ENCODE data around the gene CCDC85A. TPM values are rescaled to one million over a fixed set of nuclear protein-coding genes. Genes with fewer than 3 reads are reported as not detected.

The CCDC85A gene
- total RNA-seq, 1 experiment from 2014 or later = 1.1 TPM

- H3K9me3 ChIP-seq (ENCODE audit: low read length) = no peaks in the 10 kb centered on the region
- H3K4me1 ChIP-seq (ENCODE audit: insufficient read depth, low read length) = no peaks in the 10 kb centered on the region
- no peaks in the 10 kb centered on the region for H3K36me3 ChIP-seq (ENCODE audit: low read depth, low read length)
- H4K20me1 ChIP-seq (ENCODE audit: low read length) = no peaks in the 10 kb centered on the region
- H3K4me3 ChIP-seq (ENCODE audit: low read length) = no peak overlapping the region
- H3K9me2 ChIP-seq (replicated peaks; ENCODE audit: low read length) = no peaks in the 10 kb centered on the region
- no TSS peak for BruUV-seq (replicated peaks)
- intact Hi-C loops (cut with micrococcal nuclease) = no loop called here
- no peak overlapping the region for H2AFZ ChIP-seq (ENCODE audit: low read length)
- H3F3A ChIP-seq (ENCODE audit: low read length, unreplicated experiment) = no peaks in the 10 kb centered on the region
- H3K27me3 ChIP-seq (ENCODE audit: low read length) = peaks cover 53% of the 10 kb centered on the region
- TF ChIP-seq EZH2phosphoT487 (IDR thresholded peaks at IDR 0.05; ENCODE audit: borderline replicate concordance, low read length) = no peak
- no peak for TF ChIP-seq CTCF (conservative IDR thresholded peaks at IDR 0.05; ENCODE audit: low read depth, low read length)
- no peak for TF ChIP-seq EZH2 (IDR thresholded peaks at IDR 0.05; ENCODE audit: low read length, unreplicated experiment)
- no peak overlapping the region for H3K9ac ChIP-seq (ENCODE audit: low read length)
- H3K79me2 ChIP-seq (ENCODE audit: low read length) = no peaks in the 10 kb centered on the region
- ATAC-seq (no peak), DNase-seq (no peak)
- ChIA-PET POLR2A (ENCODE audit: unreplicated experiment) (no interaction called here), CTCF (no interaction called here)
- no peak overlapping the region for H3K4me2 ChIP-seq (ENCODE audit: low read length)
- H3K27ac ChIP-seq (ENCODE audit: low read length) = no peak overlapping the region
Measured at GRCh38 chr2:56299171-56299691, 115.4 kb downstream of the CCDC85A start.

- Histone ChIP-seq H3K36me3 (ENCODE audit: low read depth, low read length) (no peaks in the 10 kb centered on the region), H3F3A (ENCODE audit: low read length, unreplicated experiment) (no peaks in the 10 kb centered on the region), H3K27ac (ENCODE audit: low read length) (no peak overlapping the region), H3K4me3 (ENCODE audit: low read length) (no peak overlapping the region), H3K79me2 (ENCODE audit: low read length) (no peaks in the 10 kb centered on the region), H3K9me3 (ENCODE audit: low read length) (no peaks in the 10 kb centered on the region), H3K27me3 (ENCODE audit: low read length) (peaks cover 36% of the 10 kb centered on the region), H3K4me1 (ENCODE audit: insufficient read depth, low read length) (no peaks in the 10 kb centered on the region), H3K9me2 (replicated peaks; ENCODE audit: low read length) (no peaks in the 10 kb centered on the region), H3K9ac (ENCODE audit: low read length) (no peak overlapping the region), H3K4me2 (ENCODE audit: low read length) (no peak overlapping the region), H2AFZ (ENCODE audit: low read length) (no peak overlapping the region), H4K20me1 (ENCODE audit: low read length) (no peaks in the 10 kb centered on the region)
- POLR2A ChIA-PET (ENCODE audit: unreplicated experiment) = no interaction called here
- intact Hi-C loops (cut with micrococcal nuclease) = no loop called here
- DNase-seq = no peak
- TF ChIP-seq CTCF (conservative IDR thresholded peaks at IDR 0.05; ENCODE audit: low read depth, low read length) (no peak), EZH2 (IDR thresholded peaks at IDR 0.05; ENCODE audit: low read length, unreplicated experiment) (no peak), EZH2phosphoT487 (IDR thresholded peaks at IDR 0.05; ENCODE audit: borderline replicate concordance, low read length) (no peak)
- ATAC-seq = no peak
- CTCF ChIA-PET = no interaction called here
- no TSS peak for BruUV-seq (replicated peaks)
Measured at GRCh38 chr2:56309626-56310170, 125.9 kb downstream of the CCDC85A start.

- Histone ChIP-seq H3F3A (ENCODE audit: low read length, unreplicated experiment) (no peaks in the 10 kb centered on the region), H3K27me3 (ENCODE audit: low read length) (peaks cover 31% of the 10 kb centered on the region), H2AFZ (ENCODE audit: low read length) (no peak overlapping the region), H3K4me2 (ENCODE audit: low read length) (no peak overlapping the region), H4K20me1 (ENCODE audit: low read length) (no peaks in the 10 kb centered on the region), H3K9me2 (replicated peaks; ENCODE audit: low read length) (no peaks in the 10 kb centered on the region), H3K27ac (ENCODE audit: low read length) (no peak overlapping the region), H3K79me2 (ENCODE audit: low read length) (no peaks in the 10 kb centered on the region), H3K9me3 (ENCODE audit: low read length) (no peaks in the 10 kb centered on the region), H3K4me1 (ENCODE audit: insufficient read depth, low read length) (no peaks in the 10 kb centered on the region), H3K4me3 (ENCODE audit: low read length) (no peak overlapping the region), H3K9ac (ENCODE audit: low read length) (no peak overlapping the region), H3K36me3 (ENCODE audit: low read depth, low read length) (no peaks in the 10 kb centered on the region)
- CTCF ChIA-PET = no interaction called here
- BruUV-seq (replicated peaks) = no TSS peak
- POLR2A ChIA-PET (ENCODE audit: unreplicated experiment) = no interaction called here
- intact Hi-C loops (cut with micrococcal nuclease) = no loop called here
- ATAC-seq = no peak
- no peak for DNase-seq
- TF ChIP-seq CTCF (conservative IDR thresholded peaks at IDR 0.05; ENCODE audit: low read depth, low read length) (no peak), EZH2 (IDR thresholded peaks at IDR 0.05; ENCODE audit: low read length, unreplicated experiment) (no peak), EZH2phosphoT487 (IDR thresholded peaks at IDR 0.05; ENCODE audit: borderline replicate concordance, low read length) (no peak)
Measured at GRCh38 chr2:56313500-56313921, 129.7 kb downstream of the CCDC85A start.
